HG02852 (cell line): Measurements from ENCODE around the gene RAB6A.

ENCODE experiments used
- ATAC-seq: cut with Tn5 transposase; IDR thresholded peaks from one replicate; pipeline ENCODE4 v1.9.1; 2021; ENCODE audit warnings: mild to moderate bottlenecking, moderate library complexity; ENCODE audit not compliant: unreplicated experiment

RAB6A gene

GRCh38 chr11:73633999-73634398 lies 126.9 kb downstream of the RAB6A start:
- ATAC-seq: no peak

- no peak for ATAC-seq
These were observed 127.9 kb downstream of the RAB6A start for GRCh38 chr11:73632996-73633395.

- ATAC-seq: no peak
These were observed 131.0 kb downstream of the RAB6A start for GRCh38 chr11:73629907-73630306.

- no peak for ATAC-seq
These were observed 135.1 kb downstream of the RAB6A start for GRCh38 chr11:73625696-73626318.
